HepG2 (cell line): ENCODE results near the gene NEK8. TPM values are rescaled to one million over a fixed set of nuclear protein-coding genes. Genes with fewer than 3 reads are reported as not detected.

Experiments used
- ARID3A ChIP-seq: IDR thresholded peaks from 2 replicates; pipeline ENCODE4 v1.6.1; 2012; ENCODE audit warnings: low read depth, low read length, improper control_type of control experiment
- FOSL1 ChIP-seq: sonication (generic); formaldehyde crosslinking; IDR thresholded peaks from 2 replicates; pipeline ENCODE4 v1.9.0; 2021; ENCODE audit warnings: missing genetic modification reagents, borderline replicate concordance
- FOXP4 ChIP-seq: sonication (generic); formaldehyde crosslinking; IDR thresholded peaks from 2 replicates; pipeline ENCODE4 v1.4.0; 2020; ENCODE audit warnings: missing genetic modification reagents
- HHEX ChIP-seq: IDR thresholded peaks from 2 replicates; pipeline ENCODE4 v1.6.1; 2016; ENCODE audit warnings: control low read depth
- IKZF5 ChIP-seq: IDR thresholded peaks from 2 replicates; pipeline ENCODE4 v1.6.1; 2018; ENCODE audit warnings: missing genetic modification reagents, mild to moderate bottlenecking, missing compliant biosample characterization
- KLF13 ChIP-seq: sonication (generic); formaldehyde crosslinking; IDR thresholded peaks from 2 replicates; pipeline ENCODE4 v1.4.0; 2020; ENCODE audit warnings: mild to moderate bottlenecking, missing genetic modification reagents
- SOX13 ChIP-seq, 3 experiments: fragments of 450-650 bp in 1 of 3; sonication (generic) in 1 of 3; formaldehyde crosslinking in 1 of 3; IDR thresholded peaks in 2 of 3; conservative IDR thresholded peaks in 1 of 3; 2 replicates each; pipeline versions ENCODE4 v1.5.0 to v1.6.1; 2016 to 2020; ENCODE audit warnings: antibody characterized with exemption in 1 of 3, mild to moderate bottlenecking in 1 of 3, missing compliant biosample characterization in 1 of 3, missing genetic modification reagents in 1 of 3, moderate library complexity in 1 of 3
- SRSF1 ChIP-seq: fragments of 200-400 bp; formaldehyde crosslinking; optimal IDR thresholded peaks from 2 replicates; pipeline ENCODE3; 2017; ENCODE audit warnings: mild to moderate bottlenecking, low read depth, low read length, moderate library complexity
- TBP ChIP-seq: sonication (generic); formaldehyde crosslinking; IDR thresholded peaks from 2 replicates; pipeline ENCODE4 v1.5.0; 2020; ENCODE audit warnings: missing genetic modification reagents
- ZBTB40 ChIP-seq, 2 experiments: fragments of 450-650 bp in 1 of 2; sonication (generic) in 1 of 2; formaldehyde crosslinking in 1 of 2; IDR thresholded peaks; 2 replicates each; pipeline versions ENCODE4 v1.6.1 to v1.8.0; 2016 to 2022; ENCODE audit warnings: antibody characterized with exemption in 1 of 2, mild to moderate bottlenecking in 1 of 2, missing genetic modification reagents in 1 of 2
- ZFP37 ChIP-seq: sonication (generic); formaldehyde crosslinking; IDR thresholded peaks from 2 replicates; pipeline ENCODE4 v1.4.0; 2020; ENCODE audit warnings: missing genetic modification reagents, borderline replicate concordance
- ZNF432 ChIP-seq: sonication (generic); formaldehyde crosslinking; IDR thresholded peaks from 2 replicates; pipeline ENCODE4 v1.5.0; 2020; ENCODE audit warnings: missing genetic modification reagents, mild to moderate bottlenecking, borderline replicate concordance
- ZNF564 ChIP-seq: sonication (generic); formaldehyde crosslinking; IDR thresholded peaks from 2 replicates; pipeline ENCODE4 v1.8.1; 2023; ENCODE audit warnings: mild to moderate bottlenecking, missing genetic modification reagents
- ZNF790 ChIP-seq: sonication (generic); formaldehyde crosslinking; IDR thresholded peaks from 2 replicates; pipeline ENCODE4 v1.8.0; 2022; ENCODE audit warnings: missing genetic modification reagents, mild to moderate bottlenecking, borderline replicate concordance
- polyA plus RNA-seq, 8 experiments: library from polyadenylated mRNA; depleted of rRNA in 3 of 8; stranded (reverse) in 7 of 8; unstranded in 1 of 8; fragments of >200 nt; fragmentation: Illumina TruSeq in 4 of 8; extraction: Trizol in 4 of 8; gene quantifications; 2 replicates each; pipeline versions ENCODE4 v1.2.1 to v1.2.3, GENCODE V29; 2011 to 2016; ENCODE audit warnings: low read depth in 4 of 8, missing spikeins in 1 of 8, mixed read lengths in 1 of 8; ENCODE audit not compliant: insufficient read depth in 1 of 8
- total RNA-seq, 5 experiments: library from RNA; depleted of rRNA; stranded (reverse); fragments of >200 nt; fragmentation: Illumina TruSeq; extraction: Trizol; gene quantifications; 2 replicates each; pipeline ENCODE4 v1.2.3, GENCODE V29; 2016; ENCODE audit warnings: low read depth in 1 of 5

NEK8 gene
- total and polyA plus RNA-seq, 2 of the 13 experiments (the other 11 are each of a cell fraction or from before 2014, with no cell fraction given) = 5.8 to 13.5 TPM

- no peak for TF ChIP-seq ZBTB40 (IDR thresholded peaks at IDR 0.05)
- peak; percentile 63 for TF ChIP-seq ZBTB40 (CRISPR knock-in tag; IDR thresholded peaks at IDR 0.05)
- peak; percentile 90; the same call in 1 of the 2 replicates for TF ChIP-seq ZNF790 (CRISPR knock-in tag)
- no peak; the same call in 1 of the 2 replicates for TF ChIP-seq FOXP4 (CRISPR knock-in tag)
- TF ChIP-seq ZNF432 (CRISPR knock-in tag) = no peak
- no peak for TF ChIP-seq HHEX (CRISPR knock-in tag)
- peak; percentile 62 for TF ChIP-seq SRSF1
- TF ChIP-seq IKZF5 = peak; percentile 35; the same call in 1 of the 2 replicates
- no peak for TF ChIP-seq TBP
- no peak; the same call in 1 of the 2 replicates for TF ChIP-seq SOX13 (IDR thresholded peaks at IDR 0.05)
- peak in 1 of 2 experiments; percentile 33; a peak in 1 of 4 replicates for TF ChIP-seq SOX13 (CRISPR knock-in tag; conservative IDR thresholded peaks at IDR 0.05 in 1 of 2, IDR thresholded peaks at IDR 0.05 in 1 of 2)
- no peak for TF ChIP-seq ZFP37 (CRISPR knock-in tag)
- no peak for TF ChIP-seq ARID3A
- no peak for TF ChIP-seq ZNF564 (CRISPR knock-in tag)
- TF ChIP-seq KLF13 (CRISPR knock-in tag) = peak; percentile 82; the same call in 1 of the 2 replicates
- TF ChIP-seq FOSL1 (CRISPR knock-in tag) = 0 out of 2 replicates have a peak, but pooled peaks have one; percentile 6
Observed at GRCh38 chr17:28725660-28726225, 2.8 kb upstream of the NEK8 start (continued).
